ENCODE measurements around the gene GPR50.

Gene GPR50

DNA sequence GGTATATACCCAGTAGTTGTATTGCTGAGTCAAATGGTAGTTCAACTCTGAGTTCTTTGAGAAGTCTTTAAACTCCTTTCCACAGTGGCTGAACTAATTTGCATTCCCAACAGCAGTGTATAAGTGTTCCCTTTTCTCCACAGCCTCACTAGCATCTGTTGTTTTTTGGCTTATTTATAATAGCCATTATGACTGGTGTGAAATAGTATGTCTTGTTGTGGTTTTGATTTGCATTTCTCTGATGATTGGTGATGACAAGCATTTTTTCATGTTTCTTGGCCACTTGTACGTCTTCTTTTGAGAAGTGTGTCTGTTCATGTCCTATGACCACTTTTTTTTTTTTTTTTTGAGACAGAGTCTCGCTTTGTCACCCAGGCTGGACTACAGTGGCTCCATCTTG lies 30.5 kb downstream of the GPR50 start:
- H3K4me3 ChIP-seq (ENCODE audit: low read length), result no peak overlapping the region
- DNase-seq (ENCODE audit: low read depth, low spot score), result no peak

DNA sequence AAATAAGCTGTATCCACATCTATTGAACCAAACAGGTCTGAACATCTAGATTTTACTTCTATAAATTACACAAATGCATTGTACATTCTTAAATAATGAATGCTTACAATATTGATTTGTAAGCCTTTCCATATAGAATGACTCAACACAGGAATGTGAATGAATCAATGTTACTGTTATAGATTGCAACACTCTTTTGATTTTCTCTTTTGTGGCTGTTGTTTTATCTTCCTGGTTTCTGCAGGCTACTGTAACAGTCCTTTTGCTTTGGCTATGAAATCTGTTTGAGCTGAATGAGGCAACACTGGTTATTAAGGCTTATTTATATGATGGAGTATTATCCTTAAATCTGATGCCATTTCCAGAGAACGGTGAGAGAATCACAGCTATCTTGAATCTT lies 49.5 kb downstream of the GPR50 start:
- no peak for DNase-seq (ENCODE audit: low read depth, low spot score)
- H3K4me3 ChIP-seq (ENCODE audit: low read length), result no peak overlapping the region

DNA sequence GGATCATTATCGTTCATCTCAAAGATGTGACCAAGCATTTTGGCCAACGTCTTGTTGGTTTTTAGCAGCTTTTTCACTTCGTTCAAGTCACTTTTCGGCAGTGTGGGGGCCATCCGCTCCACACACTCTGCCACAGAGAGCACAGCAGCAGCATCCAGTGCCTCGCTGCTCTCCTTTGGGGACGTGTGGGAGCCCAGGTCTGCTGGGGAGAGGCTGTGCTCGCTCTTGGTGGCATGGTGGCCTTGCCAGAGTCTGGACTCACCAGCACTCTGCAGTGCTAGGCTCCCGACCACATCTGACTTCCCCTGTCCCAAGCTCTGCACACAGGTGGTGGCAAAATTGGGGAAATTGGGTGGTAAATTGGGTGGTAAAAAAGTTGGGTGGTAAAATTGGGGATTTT lies 50.6 kb downstream of the GPR50 start:
- no peak overlapping the region for H3K4me3 ChIP-seq (ENCODE audit: low read length)
- no peak for DNase-seq (ENCODE audit: low read depth, low spot score)

DNA sequence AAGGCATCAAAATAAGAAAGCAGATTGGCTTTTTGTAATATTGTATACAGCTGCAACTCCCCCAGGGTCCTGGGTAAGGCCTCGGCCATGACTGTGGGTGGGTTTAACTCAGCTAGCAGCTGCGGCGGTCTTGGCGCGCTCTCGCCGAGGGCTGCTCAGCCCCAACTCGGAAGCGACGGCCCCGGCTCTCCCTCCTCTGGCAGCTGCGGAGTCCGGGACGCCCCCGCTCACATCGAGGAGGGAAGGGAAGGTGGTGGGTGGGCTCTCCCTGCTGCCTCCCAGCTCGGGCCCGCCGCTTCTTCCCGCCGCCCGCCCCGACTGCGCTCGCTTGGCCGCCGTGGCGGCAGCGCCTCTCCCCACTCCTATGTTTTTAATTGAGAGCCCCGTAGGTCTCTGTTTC lies 51.2 kb downstream of the GPR50 start:
- DNase-seq (ENCODE audit: low read depth, low spot score), result no peak
- no peak overlapping the region for H3K4me3 ChIP-seq (ENCODE audit: low read length)

DNA sequence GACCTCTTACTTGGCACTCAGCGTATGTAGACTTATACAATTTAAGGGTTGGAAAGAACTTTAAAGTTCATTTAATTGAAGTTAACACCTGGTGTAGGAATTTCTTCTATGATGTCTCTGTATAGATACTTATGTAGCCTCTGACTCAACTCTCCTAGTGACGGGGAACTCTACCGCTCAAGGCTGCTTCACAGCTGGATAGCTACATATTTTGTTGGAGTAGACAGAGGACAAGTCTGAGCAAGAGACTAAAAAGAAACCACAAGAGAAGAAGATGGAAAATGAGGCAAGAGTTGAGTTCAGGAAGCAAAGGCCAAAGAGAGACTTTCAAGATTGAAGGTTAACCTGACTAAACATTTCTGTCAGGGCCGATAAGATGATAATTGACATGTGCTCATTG lies 52.6 kb downstream of the GPR50 start:
- DNase-seq (ENCODE audit: low read depth, low spot score), result no peak
- no peak overlapping the region for H3K4me3 ChIP-seq (ENCODE audit: low read length)

All from Jurkat, Clone E6-1 (cell line).